GM18907 (cell line): ENCODE results near the gene FZD2.

Source experiments
- ATAC-seq: cut with Tn5 transposase; IDR thresholded peaks from one replicate; pipeline ENCODE4 v1.9.1; 2021; ENCODE audit warnings: mild to moderate bottlenecking, moderate library complexity; ENCODE audit not compliant: unreplicated experiment

The FZD2 gene

DNA sequence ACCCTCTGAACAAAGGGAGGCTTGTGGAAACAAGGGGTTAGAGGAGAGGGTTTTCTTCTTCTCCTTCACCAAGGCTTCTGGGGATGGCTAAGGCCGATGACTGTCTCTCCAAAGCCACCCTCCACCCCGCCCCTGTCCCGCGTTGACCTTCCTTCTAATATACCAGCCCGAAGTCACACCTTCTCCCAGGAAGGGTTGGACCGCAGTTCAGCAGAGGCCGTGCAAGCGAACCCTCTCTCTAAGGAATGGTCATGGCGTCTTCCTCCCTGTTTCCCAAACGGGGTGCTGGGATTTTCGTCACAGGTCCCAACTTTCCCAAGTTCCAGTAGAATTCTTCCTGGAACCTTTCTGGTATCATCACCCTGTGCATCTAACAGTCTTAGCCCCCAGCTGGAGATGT lies 49.4 kb downstream of the FZD2 start:
- ATAC-seq = no peak

DNA sequence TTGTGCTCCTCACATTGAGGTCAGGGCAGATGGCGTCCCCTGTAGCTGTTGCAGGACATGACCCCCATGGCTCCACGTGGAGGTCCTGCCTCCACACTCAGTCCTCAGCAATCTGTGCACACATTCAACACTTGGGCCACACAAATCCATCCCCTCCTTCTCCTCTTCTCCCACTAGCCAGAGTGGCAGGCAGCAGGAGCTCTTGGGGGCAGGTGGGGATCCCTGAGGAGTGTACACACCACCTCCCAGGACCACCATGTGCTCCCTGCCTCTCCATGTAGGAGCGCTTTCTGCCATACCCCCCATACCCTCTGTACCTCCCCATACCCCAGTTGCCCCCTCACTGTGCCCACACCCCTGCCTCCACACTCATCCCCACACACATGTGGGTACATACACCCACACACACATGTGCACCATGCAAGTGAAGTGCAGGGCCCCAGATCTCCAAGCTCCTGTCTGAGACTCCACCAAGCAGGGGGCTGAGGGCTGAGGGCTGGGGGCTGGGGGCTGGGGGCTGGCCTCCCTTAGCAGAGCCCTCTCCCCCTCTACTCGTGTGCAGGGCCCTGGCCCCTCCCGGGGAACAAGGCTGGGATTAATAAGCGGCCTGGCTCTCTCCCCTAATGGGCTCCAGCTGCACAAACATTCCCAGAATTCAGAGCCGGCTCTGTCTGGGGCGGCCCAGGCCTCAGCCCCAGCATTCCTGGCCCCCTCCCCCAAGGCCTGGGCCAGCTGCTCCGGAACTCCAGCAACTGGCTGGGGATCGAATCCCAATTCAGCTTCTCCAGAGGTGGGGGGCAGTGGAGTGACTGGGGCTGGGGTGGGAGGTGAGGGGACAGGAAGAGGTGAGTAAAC lies 50.8 kb downstream of the FZD2 start:
- ATAC-seq = no peak

- ATAC-seq = no peak
Observed at GRCh38 chr17:44608727-44609435, 51.6 kb downstream of the FZD2 start.

DNA sequence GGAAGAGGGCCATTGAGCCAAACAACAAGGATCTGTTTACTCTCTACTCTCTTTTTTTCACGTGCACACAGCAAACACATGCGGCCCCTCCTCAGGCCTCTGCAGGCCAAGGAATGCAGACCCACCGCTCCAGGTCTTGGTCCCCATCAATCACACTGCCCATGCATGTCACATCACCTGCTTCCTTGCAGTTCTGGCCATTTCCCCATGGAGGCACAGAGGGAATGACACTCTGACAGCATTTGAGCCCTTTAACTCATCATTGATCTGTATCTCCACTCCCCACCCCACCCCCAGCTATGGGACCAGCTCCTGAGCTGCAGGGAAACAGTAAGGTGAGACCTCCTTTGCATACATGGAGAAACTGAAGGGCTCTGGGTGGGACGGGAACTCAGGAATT lies 53.0 kb downstream of the FZD2 start:
- no peak for ATAC-seq
